Fibroblast of lung (primary cell): ENCODE results near the gene CTDSPL. TPM values are rescaled to one million over a fixed set of nuclear protein-coding genes. Genes with fewer than 3 reads are reported as not detected.

ENCODE experiments used
- DNase-seq, 2 donors: peaks; one replicate each; pipeline versions ENCODE4 v3.0.0 to v3.0.0-alpha.2; 2010; ENCODE audit warnings: low read depth in 2 of 2
- H2AFZ ChIP-seq: 2 replicates; pipeline ENCODE4 v1.5.1; 2012; ENCODE audit warnings: low read length, control low read depth, inconsistent platforms
- H3K27ac ChIP-seq: 2 replicates; pipeline ENCODE4 v1.5.1; 2011; ENCODE audit warnings: low read length, control low read depth; ENCODE audit not compliant: insufficient read depth
- H3K27me3 ChIP-seq: 2 replicates; pipeline ENCODE4 v1.5.1; 2011; ENCODE audit warnings: mild to moderate bottlenecking, low read length; ENCODE audit not compliant: control insufficient read depth, insufficient read depth
- H3K36me3 ChIP-seq: 2 replicates; pipeline ENCODE4 v1.5.1; 2011; ENCODE audit warnings: low read length; ENCODE audit not compliant: control insufficient read depth, insufficient read depth
- H3K4me1 ChIP-seq: 2 replicates; pipeline ENCODE4 v1.5.1; 2011; ENCODE audit warnings: low read length; ENCODE audit not compliant: control insufficient read depth, insufficient read depth; ENCODE audit errors: extremely low read depth
- H3K4me2 ChIP-seq: 2 replicates; pipeline ENCODE4 v1.5.1; 2011; ENCODE audit warnings: low read length, control low read depth; ENCODE audit not compliant: insufficient read depth; ENCODE audit errors: extremely low read depth
- H3K4me3 ChIP-seq, 4 experiments: fragments of 200-600 bp in 1 of 4; sonication (generic) in 1 of 4; replicated peaks in 1 of 4; 2 replicates each; pipeline ENCODE4 v1.5.1; 2011 to 2016; ENCODE audit warnings: low read length in 4 of 4, low read depth in 3 of 4, mild to moderate bottlenecking in 3 of 4, control low read depth in 2 of 4, inconsistent platforms in 1 of 4, mixed read lengths in 1 of 4; ENCODE audit not compliant: insufficient read depth in 1 of 4; ENCODE audit errors: control extremely low read depth in 1 of 4
- H3K79me2 ChIP-seq: 2 replicates; pipeline ENCODE4 v1.5.1; 2012; ENCODE audit warnings: mild to moderate bottlenecking, low read length, inconsistent platforms; ENCODE audit not compliant: control insufficient read depth, insufficient read depth
- H3K9ac ChIP-seq: 2 replicates; pipeline ENCODE4 v1.5.1; 2011; ENCODE audit warnings: mild to moderate bottlenecking, low read length, control low read depth; ENCODE audit not compliant: insufficient read depth
- H3K9me3 ChIP-seq: 2 replicates; pipeline ENCODE4 v1.5.1; 2012; ENCODE audit warnings: low read depth, low read length; ENCODE audit not compliant: control insufficient read depth, insufficient read depth
- H4K20me1 ChIP-seq: 2 replicates; pipeline ENCODE4 v1.5.1; 2011; ENCODE audit warnings: low read length; ENCODE audit not compliant: control insufficient read depth, insufficient read depth; ENCODE audit errors: extremely low read depth
- CTCF ChIP-seq, 2 donors: IDR thresholded peaks in 1 of 2; conservative IDR thresholded peaks in 1 of 2; 1 replicate in 1 of 2; 2 replicates in 1 of 2; pipeline ENCODE4 v1.5.1; 2011 to 2012; ENCODE audit warnings: low read length in 2 of 2, control low read depth in 1 of 2, inconsistent platforms in 1 of 2, low read depth in 1 of 2, mild to moderate bottlenecking in 1 of 2
- EZH2 ChIP-seq: IDR thresholded peaks from 2 replicates; pipeline ENCODE4 v1.5.1; 2012; ENCODE audit warnings: low read length, control low read depth, mild to moderate bottlenecking; ENCODE audit errors: missing control alignments
- polyA plus RNA-seq, 2 donors: library from polyadenylated mRNA; depleted of rRNA in 1 of 2; stranded (reverse) in 1 of 2; unstranded in 1 of 2; fragments of >200 nt; gene quantifications; 2 replicates each; pipeline ENCODE4 v1.2.1, GENCODE V29; 2011 to 2012; ENCODE audit warnings: missing spikeins in 1 of 2
- total RNA-seq: library from RNA; depleted of rRNA; stranded (reverse); fragments of >200 nt; gene quantifications from 2 replicates; pipeline ENCODE4 v1.2.1, GENCODE V29; 2014

The CTDSPL gene
- total and polyA plus RNA-seq, 2 donors (not counting 1 experiment from before 2014, with no cell fraction given), result 34.0 to 51.5 TPM

GRCh38 chr3:37920156-37920699 lies 58.5 kb downstream of the CTDSPL start:
- TF ChIP-seq EZH2, result no peak
- TF ChIP-seq CTCF (conservative IDR thresholded peaks at IDR 0.05 in 1 of 2, IDR thresholded peaks at IDR 0.05 in 1 of 2; ENCODE audit: low read depth in 1 of 2, low read length in 2 of 2), result no peak
- Histone ChIP-seq H3K27me3 (no peaks in the 10 kb centered on the region), H3K4me1 (peaks cover 17% of the 10 kb centered on the region), H2AFZ (no peak overlapping the region), H3K27ac (no peak overlapping the region), H4K20me1 (no peaks in the 10 kb centered on the region), H3K9ac (no peak overlapping the region), H3K4me2 (no peak overlapping the region), H3K4me3 (no peak overlapping the region), H3K79me2 (peaks cover 4% of the 10 kb centered on the region), H3K9me3 (no peaks in the 10 kb centered on the region), H3K36me3 (no peaks in the 10 kb centered on the region)
- no peak for DNase-seq

- TF ChIP-seq EZH2 (no peak), CTCF (conservative IDR thresholded peaks at IDR 0.05 in 1 of 2, IDR thresholded peaks at IDR 0.05 in 1 of 2; ENCODE audit: low read depth in 1 of 2, low read length in 2 of 2) (no peak)
- no peaks in the 10 kb centered on the region for H4K20me1 ChIP-seq
- DNase-seq, result no peak
- H3K4me2 ChIP-seq, result no peak overlapping the region
- peaks cover 9% of the 10 kb centered on the region for H3K79me2 ChIP-seq
- no peak overlapping the region for H3K9ac ChIP-seq
- no peak overlapping the region for H3K27ac ChIP-seq
- peaks cover 17% of the 10 kb centered on the region for H3K4me1 ChIP-seq
- H3K9me3 ChIP-seq, result no peaks in the 10 kb centered on the region
- H3K36me3 ChIP-seq, result no peaks in the 10 kb centered on the region
- no peak overlapping the region for H2AFZ ChIP-seq
- no peak overlapping the region for H3K4me3 ChIP-seq
- H3K27me3 ChIP-seq, result no peaks in the 10 kb centered on the region
Measured at GRCh38 chr3:37921025-37921424, 59.3 kb downstream of the CTDSPL start.

GRCh38 chr3:37922721-37923568 lies 61.3 kb downstream of the CTDSPL start:
- H3K27me3 ChIP-seq, result no peaks in the 10 kb centered on the region
- peak; percentile 46 to 62 for DNase-seq
- peak overlapping the region; percentile 38 for H3K27ac ChIP-seq
- no peak overlapping the region for H3K9ac ChIP-seq
- H3K4me1 ChIP-seq, result peaks cover 19% of the 10 kb centered on the region
- H2AFZ ChIP-seq, result no peak overlapping the region
- TF ChIP-seq CTCF (conservative IDR thresholded peaks at IDR 0.05 in 1 of 2, IDR thresholded peaks at IDR 0.05 in 1 of 2; ENCODE audit: low read depth in 1 of 2, low read length in 2 of 2) (no peak), EZH2 (no peak)
- H3K9me3 ChIP-seq, result no peaks in the 10 kb centered on the region
- no peak overlapping the region for H3K4me3 ChIP-seq
- no peaks in the 10 kb centered on the region for H4K20me1 ChIP-seq
- peak overlapping the region; percentile 23 for H3K4me2 ChIP-seq
- no peaks in the 10 kb centered on the region for H3K36me3 ChIP-seq
- H3K79me2 ChIP-seq, result peaks cover 11% of the 10 kb centered on the region
